ENCODE data around the gene HOXA2.

HOXA2 gene

GRCh38 chr7:27097686-27098577 is 4.6 kb downstream of the HOXA2 start:
- DNase-seq, result no peak

GRCh38 chr7:27096768-27097514 is 5.5 kb downstream of the HOXA2 start:
- DNase-seq, result no peak

DNA sequence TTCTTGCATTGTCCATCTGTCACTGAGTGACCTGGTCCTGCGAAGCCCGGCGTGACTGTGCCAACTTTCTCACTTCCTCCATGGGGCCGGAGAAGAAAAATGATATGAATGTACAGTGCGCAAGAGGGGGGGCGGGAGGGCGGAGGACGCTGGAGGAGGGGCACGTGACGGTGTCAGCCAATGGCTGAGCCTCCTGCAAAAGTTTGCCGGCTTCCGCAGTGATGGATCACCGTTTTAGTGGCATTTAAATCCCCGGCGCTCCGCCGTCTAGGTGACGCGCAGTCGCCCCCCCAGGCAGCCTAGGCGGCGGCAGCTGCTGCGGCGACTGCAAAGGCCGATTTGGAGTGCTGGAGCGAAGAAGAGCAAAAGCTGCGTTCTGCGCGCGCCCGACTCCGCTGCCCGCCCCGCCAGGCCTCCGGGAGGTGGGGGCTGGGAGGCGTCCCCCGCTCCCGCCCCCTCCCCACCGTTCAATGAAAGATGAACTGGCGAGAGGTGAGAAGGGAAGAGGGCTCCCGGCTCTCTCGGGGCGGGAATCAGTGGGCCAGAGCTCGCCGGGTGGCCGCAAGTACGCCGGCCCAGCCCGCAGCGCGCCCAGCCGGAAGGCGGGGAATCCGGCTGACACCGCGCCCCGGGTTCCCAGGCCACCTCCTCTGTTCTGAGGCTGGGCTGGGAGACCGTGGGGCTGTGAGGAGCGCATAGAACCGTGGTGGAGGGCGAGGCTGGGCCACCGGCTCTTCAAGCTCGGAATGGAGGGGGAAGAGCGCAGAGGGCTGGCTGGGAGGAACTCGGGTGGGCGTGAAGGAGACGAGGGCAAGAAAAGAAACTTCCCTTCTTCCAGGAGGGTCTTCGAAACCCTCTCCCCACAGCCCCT is 6.4 kb downstream of the HOXA2 start, which contains the start of gene HOXA1:
HOXA1 (minus strand) TSS at position 104 of the 871 bp plus-strand sequence; CDS start at position 16, 88 bp downstream.
- peak; percentile 16 for DNase-seq

DNA sequence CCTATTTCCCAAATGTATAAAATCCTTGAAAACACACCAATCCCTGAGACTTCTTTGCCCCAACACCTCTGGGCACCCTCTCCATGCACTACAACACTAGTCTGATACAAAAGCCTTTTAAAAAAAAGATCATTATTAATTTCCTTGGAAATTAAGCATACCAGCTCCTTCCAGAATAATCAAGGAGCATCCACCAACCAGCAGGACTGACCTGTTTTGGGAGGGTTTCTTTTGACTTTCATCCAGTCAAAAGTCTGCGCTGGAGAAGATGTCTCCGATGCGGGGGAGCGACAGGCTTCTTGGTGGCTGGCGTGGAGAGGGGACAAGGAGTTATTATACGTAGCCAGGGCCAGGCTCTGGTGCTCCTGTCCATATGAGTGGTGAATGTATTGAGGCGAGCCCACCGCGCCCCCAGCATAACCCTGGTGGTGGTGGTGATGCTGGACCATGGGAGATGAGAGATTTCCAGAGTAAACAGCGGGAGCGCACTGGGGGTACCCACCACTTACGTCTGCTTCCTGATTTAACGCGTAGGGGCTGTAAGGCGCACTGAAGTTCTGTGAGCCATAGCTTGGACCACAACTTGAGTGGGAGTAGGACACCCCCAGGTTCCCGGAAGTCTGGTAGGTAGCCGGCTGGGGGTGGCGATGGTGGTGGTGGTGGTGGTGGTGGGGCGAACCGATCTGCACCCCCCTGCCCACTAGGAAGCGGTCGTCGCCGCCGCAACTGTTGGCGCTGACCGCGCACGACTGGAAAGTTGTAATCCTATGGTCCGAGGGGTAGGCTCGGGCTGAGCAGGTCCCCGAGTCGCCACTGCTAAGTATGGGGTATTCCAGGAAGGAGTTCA is 7.2 kb downstream of the HOXA2 start:
- DNase-seq, result no peak

DNA sequence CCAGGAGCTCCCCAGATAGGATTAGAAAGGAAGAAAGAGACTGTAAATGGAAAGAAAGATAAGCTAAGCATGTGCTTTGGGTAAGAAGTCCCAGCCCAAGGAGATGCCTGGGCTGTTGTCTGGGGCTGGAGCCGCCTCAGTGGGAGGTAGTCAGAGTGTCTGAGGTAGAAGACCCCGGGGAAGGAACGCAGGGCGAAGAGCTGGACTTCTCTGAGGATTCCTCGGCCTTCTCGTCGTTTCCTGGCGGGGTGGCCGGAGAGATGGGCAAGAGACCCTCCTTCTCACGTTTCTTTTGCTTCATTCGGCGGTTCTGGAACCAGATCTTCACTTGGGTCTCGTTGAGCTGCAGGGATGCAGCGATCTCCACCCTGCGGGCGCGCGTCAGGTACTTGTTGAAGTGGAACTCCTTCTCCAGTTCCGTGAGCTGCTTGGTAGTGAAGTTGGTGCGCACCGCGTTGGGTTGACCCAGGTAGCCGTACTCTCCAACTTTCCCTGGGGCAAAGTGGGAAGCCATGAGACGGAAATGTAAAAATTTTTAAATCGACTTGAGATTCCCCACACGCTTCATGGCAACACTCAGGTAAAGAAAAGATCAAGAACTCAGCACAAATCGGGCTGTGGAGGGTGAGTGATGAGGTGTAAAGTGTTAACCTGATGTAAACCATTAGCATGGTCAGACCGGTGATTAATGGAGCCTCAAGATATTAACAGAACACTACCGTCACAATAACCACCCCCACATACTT is 8.0 kb downstream of the HOXA2 start:
- DNase-seq, result no peak

DNA sequence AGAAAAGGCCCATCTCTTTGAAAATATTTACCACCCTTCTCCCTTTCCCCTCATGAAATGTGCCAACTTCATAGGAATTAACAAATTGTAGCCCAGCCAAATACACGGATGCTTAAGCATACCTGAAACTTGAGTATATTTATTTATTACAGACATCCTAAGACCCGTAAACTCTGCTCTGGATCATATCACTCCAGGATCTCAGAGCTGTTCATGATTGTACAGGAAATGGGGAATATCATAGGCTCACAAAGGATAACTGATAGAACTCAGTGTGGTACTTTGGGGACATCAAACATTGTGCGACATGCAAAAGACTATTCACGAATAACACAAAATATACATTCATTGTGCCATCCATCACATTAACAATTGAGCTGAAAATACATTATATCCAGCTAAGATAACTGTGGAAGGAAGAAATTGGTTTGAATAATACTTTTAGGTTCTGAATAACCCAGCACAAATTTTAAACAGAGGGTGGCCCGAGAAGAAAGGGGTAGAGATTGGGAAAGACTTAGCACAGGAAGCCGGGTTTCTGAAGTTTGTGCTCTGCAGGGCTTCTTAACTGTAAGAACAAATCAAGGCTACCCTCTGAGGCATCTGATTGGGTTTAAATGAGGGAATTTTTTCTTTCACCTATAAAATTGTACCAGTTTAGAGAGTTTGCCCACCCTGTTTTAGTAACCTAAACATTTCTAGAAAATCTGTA is 9.1 kb downstream of the HOXA2 start:
- no peak for DNase-seq

- no peak for DNase-seq
These were observed 9.7 kb downstream of the HOXA2 start for GRCh38 chr7:27092819-27093110.

DNA sequence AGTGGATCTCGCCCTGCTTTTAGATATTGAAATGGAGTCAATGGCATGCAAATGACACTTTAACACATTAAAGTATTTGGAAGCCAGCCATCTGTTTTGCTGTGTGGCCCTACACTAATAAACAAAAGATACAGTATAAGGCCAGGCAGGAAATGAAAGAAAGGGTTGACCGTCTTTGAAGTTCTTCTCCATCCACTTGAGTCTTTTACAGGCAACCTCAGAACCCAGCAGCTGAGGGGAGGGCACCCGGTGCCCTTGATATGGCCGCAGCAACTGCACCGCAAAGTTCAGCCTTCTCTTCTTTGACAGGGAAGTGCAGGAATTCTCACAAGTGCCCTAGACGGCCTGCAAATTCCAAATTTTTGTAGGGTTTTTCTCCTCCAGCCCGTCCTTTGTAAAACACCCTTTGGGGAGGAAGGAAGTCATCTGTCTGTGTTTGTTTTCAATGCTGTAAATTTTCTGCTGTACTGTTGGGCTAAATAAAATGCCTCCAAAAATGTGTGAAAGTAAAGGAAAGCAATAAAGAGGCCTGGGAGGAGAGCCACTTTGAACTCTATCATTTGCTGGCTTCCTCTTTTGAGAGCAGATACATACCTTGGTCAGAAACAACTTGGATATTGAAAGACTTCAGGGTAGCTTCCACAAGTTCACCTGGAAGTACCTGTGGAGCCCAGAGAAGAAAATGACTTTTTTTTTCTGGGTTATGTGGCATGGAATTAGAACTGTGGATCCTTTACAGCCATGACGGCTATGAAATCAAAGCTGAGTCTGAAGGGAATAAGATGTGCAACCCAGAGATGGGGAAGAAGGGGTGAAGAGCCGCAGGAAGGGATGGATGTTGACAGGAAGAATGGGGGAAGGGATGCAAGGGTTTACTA is 10.3 kb downstream of the HOXA2 start:
- no peak for DNase-seq

- no peak for DNase-seq
These were observed 11.4 kb downstream of the HOXA2 start for GRCh38 chr7:27091105-27091504.

GRCh38 chr7:27088002-27088922 is 14.2 kb downstream of the HOXA2 start:
- no peak for DNase-seq

- DNase-seq, result no peak
These were observed 18.8 kb downstream of the HOXA2 start for GRCh38 chr7:27083646-27084045.

- DNase-seq, result no peak
These were observed 20.3 kb downstream of the HOXA2 start for GRCh38 chr7:27082171-27082570.

DNA sequence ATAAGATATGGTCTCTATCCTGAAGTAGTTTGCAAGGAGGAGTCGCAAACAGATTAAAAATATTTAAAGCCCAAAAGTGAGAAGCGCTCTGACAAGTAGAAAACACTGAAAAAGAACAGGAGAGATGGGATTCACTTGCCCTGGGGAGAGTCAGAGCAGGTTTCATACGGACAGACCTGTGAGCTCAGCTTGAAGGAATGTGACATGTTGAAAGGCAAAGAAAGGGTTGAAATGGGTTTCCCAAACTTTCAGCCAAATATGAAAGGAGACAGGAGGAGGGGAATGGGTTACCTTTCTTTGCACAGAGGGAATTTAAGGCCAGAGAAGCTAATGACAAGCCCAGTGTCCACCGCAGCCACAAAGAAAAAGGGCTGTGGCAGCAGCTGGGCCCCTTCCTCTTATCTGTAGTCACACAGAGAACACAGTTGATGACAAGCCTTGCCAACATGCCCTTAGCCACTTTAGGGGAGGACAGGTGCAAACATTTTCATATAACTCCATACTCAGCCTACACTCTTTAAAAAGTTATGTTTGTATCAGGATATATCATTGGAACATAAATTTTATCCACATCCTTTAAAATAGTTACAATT is 21.5 kb downstream of the HOXA2 start:
- no peak for DNase-seq

- DNase-seq, result no peak
These were observed 23.1 kb downstream of the HOXA2 start for GRCh38 chr7:27079234-27079975.

GRCh38 chr7:27078616-27079233 is 23.8 kb downstream of the HOXA2 start:
- DNase-seq, result no peak

DNA sequence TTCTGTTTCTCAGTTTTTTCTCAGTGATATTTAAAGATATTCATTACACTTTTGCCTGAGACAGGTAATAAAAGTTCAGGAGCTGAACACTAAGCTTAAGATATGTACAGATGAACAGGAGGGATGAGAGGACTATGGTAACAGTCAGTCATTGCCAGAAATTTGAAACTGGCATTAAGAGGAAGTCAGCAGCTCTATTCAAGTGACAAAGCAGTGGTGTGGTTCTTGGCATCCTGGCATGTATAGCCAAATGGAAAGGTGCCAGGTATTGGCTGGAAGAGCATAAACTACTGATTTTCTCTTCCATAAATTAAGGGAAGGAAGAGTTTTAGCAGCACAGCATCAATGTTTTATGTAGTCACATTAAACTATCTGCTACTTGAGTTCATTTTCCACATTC is 29.4 kb downstream of the HOXA2 start:
- DNase-seq, result no peak

All from midbrain (tissue), 1 donor.